HG03521 (cell line): Measurements from ENCODE around the gene IFT172.
A peak's percentile ranks its signal among the peaks of the same experiment; 100 is the strongest.
"Not testable (repeated sequence)": the region's sequence is repeated elsewhere in the genome, so short reads cannot be mapped to it uniquely, and the experiment has no call there.

ENCODE experiments used
- ATAC-seq: cut with Tn5 transposase; IDR thresholded peaks from one replicate; pipeline ENCODE4 v1.9.1; 2021; ENCODE audit warnings: mild to moderate bottlenecking, moderate library complexity; ENCODE audit not compliant: unreplicated experiment

The IFT172 gene, protein sequence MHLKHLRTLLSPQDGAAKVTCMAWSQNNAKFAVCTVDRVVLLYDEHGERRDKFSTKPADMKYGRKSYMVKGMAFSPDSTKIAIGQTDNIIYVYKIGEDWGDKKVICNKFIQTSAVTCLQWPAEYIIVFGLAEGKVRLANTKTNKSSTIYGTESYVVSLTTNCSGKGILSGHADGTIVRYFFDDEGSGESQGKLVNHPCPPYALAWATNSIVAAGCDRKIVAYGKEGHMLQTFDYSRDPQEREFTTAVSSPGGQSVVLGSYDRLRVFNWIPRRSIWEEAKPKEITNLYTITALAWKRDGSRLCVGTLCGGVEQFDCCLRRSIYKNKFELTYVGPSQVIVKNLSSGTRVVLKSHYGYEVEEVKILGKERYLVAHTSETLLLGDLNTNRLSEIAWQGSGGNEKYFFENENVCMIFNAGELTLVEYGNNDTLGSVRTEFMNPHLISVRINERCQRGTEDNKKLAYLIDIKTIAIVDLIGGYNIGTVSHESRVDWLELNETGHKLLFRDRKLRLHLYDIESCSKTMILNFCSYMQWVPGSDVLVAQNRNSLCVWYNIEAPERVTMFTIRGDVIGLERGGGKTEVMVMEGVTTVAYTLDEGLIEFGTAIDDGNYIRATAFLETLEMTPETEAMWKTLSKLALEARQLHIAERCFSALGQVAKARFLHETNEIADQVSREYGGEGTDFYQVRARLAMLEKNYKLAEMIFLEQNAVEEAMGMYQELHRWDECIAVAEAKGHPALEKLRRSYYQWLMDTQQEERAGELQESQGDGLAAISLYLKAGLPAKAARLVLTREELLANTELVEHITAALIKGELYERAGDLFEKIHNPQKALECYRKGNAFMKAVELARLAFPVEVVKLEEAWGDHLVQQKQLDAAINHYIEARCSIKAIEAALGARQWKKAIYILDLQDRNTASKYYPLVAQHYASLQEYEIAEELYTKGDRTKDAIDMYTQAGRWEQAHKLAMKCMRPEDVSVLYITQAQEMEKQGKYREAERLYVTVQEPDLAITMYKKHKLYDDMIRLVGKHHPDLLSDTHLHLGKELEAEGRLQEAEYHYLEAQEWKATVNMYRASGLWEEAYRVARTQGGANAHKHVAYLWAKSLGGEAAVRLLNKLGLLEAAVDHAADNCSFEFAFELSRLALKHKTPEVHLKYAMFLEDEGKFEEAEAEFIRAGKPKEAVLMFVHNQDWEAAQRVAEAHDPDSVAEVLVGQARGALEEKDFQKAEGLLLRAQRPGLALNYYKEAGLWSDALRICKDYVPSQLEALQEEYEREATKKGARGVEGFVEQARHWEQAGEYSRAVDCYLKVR (N-terminal part only)

DNA sequence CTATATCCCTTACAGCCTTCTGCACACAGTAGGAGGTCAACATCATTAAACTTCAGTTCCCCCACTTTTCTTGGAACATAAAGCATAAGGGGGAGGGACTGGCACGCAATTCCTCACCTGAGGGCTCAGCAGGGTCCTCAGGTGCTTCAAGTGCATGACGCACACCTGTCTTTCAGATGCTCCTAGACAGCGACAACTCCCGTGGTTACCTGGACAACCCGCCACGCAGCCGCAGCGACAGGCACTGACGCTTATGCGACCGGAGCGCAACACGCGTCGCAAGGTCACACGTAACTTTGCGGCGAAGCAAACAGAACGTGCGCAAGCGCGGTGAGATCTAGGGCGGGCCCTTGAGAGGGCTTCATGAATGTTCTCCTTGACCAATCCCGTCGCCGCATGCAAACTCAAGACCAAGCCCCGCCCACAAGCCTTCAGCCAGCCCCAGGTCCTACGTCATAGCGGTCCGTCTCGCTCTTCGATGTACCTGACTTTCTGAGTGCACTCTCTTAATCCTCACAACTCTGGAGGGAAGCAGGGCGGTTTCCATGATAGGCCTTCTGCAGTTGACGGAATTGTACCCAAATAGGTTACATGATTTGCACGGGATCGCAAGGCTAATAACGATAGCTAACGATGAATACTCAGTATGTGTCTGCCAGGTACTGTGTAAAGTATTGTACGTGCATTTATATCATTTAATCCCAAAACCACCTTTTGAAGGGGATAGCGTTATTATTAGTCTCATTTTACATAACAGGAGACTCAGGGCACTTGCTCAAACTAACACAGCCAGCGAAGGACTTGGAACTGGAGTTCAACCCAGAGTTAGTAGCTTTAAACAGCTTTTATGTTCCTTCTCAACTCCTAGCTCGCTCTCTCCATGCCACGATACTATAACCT is at the start of gene IFT172:
Gene IFT172 (minus strand): TSS at position 246 of the 900 bp plus-strand sequence. CDS start 90 bp downstream, at position 156.
- ATAC-seq = peak; percentile 86

DNA sequence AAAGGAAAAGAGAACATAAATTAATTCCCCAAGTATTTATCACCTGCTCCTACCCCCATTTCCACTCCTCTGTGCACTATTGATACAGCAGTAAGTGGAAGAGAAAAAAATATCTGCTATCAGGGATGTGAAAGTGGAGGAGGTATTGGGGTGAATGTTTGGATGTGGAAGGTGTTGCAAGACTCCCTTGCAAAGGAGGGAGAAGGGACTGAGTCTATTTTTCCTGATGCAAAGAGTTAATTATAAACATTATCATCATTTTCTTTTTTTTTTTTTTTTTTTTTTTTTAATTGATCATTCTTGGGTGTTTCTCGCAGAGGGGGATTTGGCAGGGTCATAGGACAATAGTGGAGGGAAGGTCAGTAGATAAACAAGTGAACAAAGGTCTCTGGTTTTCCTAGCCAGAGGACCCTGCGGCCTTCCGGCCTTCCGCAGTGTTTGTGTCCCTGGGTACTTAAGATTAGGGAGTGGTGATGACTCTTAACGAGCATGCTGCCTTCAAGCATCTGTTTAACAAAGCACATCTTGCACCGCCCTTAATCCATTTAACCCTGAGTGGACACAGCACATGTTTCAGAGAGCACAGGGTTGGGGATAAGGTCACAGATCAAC is 49.4 kb upstream of the IFT172 start:
- ATAC-seq = not testable (repeated sequence)

DNA sequence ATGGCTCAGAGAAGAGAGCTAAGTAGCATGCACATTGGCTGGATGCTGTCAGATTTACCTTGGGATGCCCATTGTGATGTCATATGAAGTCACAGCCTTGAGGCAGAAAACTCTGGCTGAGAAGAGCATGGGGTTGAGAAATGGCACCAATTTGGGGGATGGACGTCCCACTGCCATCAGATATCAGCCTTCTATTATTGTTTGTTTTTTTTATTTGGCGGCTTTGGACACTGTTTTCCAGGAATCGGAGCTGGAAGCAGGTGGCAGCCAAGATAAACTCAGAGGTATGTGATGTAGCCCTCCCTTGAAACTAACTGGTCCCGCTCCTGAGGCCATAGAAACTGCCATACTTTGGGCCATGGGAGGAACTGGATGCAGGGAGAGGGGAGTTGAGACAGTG is 47.7 kb upstream of the IFT172 start:
- no peak for ATAC-seq

DNA sequence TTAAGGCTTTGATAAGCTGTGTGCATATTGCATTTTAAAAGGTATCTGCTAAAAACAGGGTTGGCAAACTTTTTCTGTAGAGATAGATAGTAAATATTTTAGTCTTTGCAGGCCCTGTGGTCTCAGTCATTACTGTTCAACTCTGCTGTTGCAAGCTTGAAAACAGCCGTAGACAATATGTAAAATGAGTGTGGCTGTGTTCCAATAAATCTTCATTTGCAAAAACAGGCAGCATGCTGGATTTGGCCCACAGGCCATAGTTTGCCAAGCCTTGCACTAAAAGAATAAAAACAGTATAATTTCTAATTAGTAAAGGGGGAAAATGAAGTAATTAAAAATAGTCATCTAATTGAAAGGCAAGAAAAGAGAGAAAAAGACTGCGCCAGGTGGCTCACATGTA is 42.4 kb upstream of the IFT172 start:
- ATAC-seq = no peak

DNA sequence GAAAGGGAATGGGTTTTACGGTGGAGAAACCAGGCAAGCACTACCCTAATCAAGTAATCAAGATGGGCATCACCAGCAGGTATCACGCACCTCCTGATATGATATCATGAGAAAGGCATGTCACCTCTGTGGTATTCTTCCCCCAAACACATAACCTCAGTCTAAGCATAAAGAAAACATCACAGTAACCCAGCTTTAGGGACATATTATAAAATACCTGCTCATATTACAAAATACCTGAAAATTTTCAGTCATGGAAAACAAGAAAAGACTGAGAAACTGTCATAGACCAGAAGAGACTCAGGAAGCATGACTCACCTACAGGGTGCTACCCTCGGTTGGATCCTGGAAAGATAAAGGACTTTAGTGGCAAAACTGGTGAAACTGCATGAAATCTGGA is 37.6 kb upstream of the IFT172 start:
- no peak for ATAC-seq

DNA sequence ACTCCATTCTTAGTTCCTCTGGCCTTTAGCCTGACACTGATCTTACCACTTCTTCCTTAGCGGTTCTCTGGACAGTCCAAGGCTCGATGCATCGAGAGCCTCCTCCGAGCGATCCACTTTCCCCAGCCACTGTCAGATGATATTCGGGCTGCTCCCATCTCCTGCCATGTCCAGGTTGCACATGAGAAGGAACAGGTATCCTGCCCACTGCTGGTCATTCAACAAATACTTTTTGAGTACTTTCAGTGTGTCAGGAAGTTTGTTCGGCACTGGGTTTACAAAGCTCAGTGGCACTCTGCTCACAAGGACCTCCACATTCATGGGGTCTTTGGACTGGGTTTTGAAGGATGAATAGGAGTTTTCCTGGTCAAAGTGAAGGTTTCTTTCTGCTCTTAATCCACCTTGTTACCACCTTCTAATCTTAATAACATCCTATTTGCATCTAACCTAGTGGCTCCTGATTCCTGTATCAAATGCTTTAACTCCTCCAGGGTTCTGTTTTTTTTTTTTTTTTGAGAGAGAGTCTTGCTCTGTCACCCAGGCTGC is 32.9 kb upstream of the IFT172 start:
- ATAC-seq = no peak

DNA sequence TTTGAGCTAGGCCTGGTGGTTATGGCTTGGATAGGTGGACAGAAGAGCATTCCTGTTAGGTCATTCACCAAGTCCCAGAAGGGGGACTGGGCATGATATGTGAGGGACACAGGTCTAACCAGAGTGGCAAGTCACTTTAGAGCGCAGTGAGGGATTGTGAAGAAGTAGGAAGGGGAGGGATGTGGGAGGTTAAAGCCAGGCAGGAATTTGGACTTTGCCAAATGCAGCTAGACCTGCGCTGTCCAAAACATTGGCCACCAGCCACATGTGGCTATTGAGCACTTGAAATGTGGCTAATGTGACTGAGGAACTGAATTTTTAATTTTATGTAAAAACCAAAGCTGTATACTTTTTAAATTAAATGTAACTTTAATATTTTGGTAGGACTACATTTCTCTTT is 30.8 kb upstream of the IFT172 start:
- ATAC-seq = no peak

DNA sequence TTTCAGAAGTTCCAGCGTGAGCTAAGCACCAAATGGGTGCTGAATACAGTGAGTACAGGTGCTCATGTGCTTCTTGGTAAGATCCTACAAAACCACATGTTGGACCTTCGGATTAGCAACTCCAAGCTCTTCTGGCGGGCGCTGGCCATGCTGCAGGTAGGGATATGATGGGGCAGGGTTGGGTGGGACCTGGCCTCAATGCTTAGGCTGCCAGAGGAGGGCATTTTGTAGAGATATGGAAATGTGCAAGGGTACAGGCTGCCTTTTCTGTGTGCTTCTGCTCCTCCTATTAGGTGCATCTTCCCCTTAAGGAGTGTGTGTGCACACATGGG is 29.2 kb upstream of the IFT172 start:
- ATAC-seq = no peak

DNA sequence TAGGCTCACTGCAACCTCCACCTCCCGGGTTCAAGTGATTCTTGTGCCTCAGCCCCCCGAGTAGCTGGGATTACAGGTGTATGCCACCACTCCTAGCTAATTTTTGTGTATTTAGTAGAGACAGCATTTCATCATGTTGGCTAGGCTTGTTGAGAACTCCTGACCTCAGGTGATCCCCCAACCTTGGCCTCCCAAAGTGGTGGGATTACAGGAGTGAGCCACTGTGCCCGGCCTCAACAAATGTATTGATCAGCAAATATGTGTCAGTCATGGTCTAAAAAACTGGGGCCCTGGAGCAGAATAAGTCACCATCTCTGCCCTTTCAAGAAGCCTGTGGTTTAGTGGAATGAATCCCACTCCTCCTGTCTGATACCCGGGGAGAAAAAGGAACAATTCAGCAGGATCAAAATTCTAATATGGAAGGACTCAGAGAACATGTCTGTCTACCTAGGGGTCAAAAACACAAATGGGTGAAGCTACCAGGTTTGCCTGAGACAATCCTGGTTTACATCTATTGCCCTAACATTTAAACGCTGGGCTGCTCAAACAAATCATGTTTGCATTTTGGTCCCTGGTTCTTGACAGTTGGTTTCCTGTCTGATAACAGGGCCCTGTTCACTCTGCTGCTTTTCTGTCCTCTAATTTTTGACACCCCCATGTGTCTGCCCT is 28.7 kb upstream of the IFT172 start:
- ATAC-seq = no peak

DNA sequence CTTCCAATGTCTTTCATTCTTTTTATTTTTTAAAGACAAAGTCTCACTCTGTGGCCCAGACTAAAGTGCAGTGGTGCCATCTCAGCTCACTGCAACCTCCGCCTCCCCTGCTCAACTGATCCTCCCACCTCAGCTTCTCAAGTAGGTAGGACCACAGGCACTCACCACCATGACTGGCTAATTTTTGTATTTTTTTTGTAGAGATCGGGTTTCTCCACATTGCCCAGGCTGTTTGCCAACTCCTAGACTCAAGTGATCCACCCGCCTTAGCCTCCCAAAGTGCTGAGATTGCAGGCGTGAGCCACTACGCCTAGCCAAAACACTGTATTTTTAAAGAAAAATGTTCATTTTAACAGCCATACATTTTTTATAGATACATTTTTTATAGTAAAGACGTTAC is 19.8 kb upstream of the IFT172 start:
- ATAC-seq = no peak

DNA sequence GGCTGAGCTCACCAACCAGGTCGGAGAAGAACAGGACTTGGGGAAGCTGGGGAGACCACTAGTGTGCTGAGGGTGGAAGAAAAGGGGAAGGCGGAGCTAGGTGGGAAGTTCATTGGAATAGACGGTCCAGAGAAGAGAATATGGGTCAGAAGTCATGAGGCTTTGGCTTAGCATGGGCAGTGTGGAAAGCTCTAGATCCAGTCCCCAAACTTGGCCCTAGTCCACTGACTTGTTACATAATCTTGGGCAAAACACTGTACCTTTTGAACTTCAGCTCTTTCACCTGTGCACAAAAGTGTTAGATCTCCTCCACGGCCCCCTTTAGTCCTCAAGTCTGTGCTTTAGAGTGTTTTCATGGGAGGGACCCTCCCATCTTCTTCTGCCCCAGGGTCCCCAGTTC is 17.8 kb upstream of the IFT172 start:
- no peak for ATAC-seq

DNA sequence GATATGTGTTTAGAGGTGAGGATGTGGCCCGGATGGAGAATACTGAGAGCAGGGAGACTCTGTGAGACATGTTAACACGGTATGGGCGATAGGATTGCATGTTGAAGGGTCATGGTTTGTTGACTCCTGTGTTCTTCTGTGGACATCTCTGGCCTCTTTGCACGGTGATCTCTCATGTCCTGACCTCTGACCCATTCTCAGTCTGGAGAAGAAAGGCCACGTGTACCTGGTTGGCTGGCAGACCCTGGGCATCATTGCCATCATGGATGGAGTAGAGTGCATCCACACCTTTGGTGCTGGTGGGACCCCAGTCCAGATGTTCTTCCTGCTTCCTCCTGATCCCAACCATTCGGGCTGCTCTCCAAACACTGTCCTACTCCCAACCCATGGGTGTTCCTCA is 17.0 kb upstream of the IFT172 start:
- no peak for ATAC-seq

DNA sequence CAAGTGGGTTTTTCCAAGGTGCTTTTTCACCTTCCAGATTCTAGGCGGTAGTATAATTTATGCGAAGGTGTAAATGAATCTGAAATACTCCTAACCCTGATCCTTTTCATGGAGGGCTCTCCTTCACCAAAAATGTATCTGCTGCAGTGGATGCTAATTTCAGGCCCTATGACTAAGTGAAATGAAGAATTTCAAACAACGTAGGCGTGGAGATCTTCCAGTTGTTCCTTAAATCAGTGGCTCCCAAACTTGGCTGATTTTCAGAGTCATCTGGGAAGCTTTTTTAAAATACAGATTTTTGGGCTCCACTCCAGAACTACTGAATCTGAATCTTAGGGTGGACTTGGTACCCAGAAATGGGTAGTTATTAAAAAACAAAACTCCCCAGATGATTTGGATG is 12.6 kb upstream of the IFT172 start:
- ATAC-seq = no peak

DNA sequence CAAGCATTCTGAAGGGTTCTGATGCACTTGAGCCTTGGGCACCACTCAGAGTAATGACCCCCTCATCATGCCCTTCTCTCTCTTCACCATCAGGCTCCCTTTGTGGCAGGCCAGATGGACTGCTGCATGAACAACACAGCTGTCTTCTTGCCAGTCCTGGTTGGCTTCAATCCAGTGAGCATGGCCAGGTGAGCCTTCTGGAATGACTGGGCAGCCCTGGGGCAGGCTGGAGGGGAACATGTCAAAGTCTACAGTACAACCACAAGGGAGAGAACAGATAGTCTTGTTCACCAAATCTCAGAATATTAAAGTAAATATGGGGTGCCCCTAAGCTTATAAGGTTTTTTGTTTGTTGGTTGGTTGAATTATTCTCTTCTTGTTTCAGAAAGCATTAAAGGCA is 11.5 kb upstream of the IFT172 start:
- no peak for ATAC-seq

DNA sequence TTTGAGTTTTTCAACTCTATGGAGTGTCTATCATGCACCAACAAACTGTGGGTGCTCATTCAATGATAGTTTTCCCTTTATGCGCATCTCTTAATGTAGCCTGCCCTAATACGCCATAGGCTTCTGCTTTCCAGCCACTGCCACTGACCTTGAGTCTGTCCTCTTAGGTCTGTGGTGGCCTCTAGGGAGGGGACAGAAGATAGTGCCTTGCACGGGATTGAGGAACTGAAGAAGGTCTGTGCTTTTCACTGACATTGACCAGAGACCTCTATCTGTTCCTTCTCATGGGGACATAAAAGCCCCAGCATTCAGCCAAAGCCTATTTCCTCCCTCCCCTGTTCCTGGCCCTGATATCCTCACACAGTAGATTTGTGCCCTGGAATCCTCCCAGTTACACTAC is 9.4 kb upstream of the IFT172 start:
- no peak for ATAC-seq

DNA sequence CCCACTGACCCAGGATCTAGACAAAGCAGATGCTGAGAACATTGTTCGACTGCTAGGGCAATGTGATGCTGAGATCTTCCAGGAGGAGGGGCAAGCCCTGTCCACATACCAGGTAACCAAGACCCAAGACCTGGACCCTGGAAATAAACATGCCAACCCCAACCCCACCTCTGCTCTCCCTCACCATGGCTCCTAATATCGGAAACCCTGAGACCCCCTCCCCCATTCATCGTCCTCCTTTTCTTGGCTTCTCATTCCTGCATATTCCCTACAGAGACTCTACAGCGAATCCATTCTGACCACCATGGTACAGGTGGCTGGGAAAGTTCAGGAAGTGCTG is 7.7 kb upstream of the IFT172 start:
- ATAC-seq = no peak

DNA sequence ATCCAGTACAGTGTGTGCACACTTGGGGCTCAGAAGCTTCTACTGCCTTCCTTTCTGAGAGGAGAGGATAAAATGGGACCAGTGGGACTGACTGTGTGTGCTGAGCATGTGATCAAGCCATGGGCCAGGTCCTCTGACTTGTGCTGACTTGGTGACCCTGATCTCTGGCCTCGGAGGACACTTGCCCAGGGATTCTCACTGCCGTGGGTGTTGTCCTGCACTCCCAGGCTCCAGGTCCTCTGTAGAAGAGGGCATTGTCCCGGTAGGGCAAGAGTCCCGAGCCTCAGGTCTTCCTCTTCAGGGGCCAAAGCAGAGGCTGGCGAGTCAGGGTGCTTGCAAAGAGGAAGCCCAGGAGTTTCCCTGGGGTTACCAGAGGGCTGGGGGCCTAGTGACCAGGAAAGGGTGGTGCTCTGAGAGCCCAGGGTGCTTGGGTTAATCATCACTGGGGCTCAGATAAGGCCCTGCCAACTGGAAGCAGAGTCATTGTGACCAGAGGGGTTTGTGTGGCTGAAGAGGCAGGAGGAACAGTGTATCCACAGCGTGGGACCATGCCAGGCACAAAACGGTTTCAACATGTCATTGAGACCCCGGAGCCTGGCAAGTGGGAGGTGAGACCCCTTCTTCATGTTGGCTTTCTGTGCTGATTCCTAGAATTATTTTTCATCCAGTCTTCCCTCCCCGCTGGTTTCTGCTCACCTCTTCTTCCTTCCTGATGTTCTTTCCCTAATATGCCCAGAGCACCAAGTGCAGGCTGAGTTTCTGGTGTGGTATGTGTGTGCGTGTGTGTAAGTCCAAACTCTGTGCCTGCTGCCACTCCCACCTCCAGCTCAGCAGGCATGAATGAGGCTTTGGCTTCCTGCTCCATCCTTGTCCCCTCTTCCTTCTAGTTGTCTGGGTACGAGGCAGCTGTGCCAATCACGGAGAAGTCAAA is 7.1 kb upstream of the IFT172 start, which contains the start of gene GCKR:
Gene GCKR (plus strand): TSS at position 483 of the 931 bp plus-strand sequence. CDS start 66 bp downstream, at position 549.
- no peak for ATAC-seq

DNA sequence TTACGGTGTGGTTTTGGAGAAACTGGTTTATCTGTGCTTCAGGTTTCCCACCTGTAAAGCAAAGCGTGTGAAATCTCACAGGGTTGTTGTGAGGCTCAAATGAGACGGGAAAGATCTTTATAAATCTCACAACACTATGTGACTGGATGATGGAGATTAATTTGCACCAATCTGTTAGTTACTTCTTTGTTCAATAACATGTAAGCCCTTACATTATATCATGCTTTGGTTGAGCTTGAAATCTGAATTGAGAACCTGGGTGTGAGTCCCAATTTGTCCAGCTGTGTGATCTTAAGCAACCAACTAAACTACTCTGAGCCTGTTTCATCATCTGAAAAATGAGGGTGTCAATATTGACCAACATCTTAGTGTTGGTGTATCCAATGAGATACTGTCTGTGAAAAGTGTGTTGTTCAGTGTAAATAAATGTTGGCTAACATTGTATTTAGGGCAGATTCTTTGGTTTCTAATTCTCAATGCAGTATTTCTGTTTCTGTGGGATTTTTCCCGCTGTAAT is 6.4 kb upstream of the IFT172 start:
- no peak for ATAC-seq
